HG03378 (cell line): ENCODE measurements around the gene NUP205.

Experiments used
- ATAC-seq: cut with Tn5 transposase; IDR thresholded peaks from one replicate; pipeline ENCODE4 v1.9.1; 2021; ENCODE audit warnings: mild to moderate bottlenecking, moderate library complexity; ENCODE audit not compliant: unreplicated experiment

NUP205 gene

GRCh38 chr7:135541029-135541428 is 16.7 kb upstream of the NUP205 start:
- ATAC-seq: no peak

- ATAC-seq: no peak
Observed at GRCh38 chr7:135550196-135550595, 7.5 kb upstream of the NUP205 start.

GRCh38 chr7:135552148-135552547 is 5.6 kb upstream of the NUP205 start:
- ATAC-seq: no peak

- no peak for ATAC-seq
Observed at GRCh38 chr7:135553346-135553745, 4.4 kb upstream of the NUP205 start.

- peak; percentile 69 for ATAC-seq
Observed at GRCh38 chr7:135558337-135558767, 635 bp downstream of the NUP205 start.

GRCh38 chr7:135558881-135559280 is 1.2 kb downstream of the NUP205 start:
- ATAC-seq: no peak

- no peak for ATAC-seq
Observed at GRCh38 chr7:135560631-135561030, 2.9 kb downstream of the NUP205 start.

- no peak for ATAC-seq
Observed at GRCh38 chr7:135562720-135563119, 5.0 kb downstream of the NUP205 start.

GRCh38 chr7:135571834-135572233 is 14.1 kb downstream of the NUP205 start:
- ATAC-seq: no peak

GRCh38 chr7:135573541-135573940 is 15.8 kb downstream of the NUP205 start:
- ATAC-seq: no peak

GRCh38 chr7:135575296-135575695 is 17.6 kb downstream of the NUP205 start:
- peak; percentile 61 for ATAC-seq

GRCh38 chr7:135578569-135578968 is 20.9 kb downstream of the NUP205 start:
- no peak for ATAC-seq

- ATAC-seq: no peak
Observed at GRCh38 chr7:135584362-135585353, 26.9 kb downstream of the NUP205 start.

- ATAC-seq: no peak
Observed at GRCh38 chr7:135597181-135597925, 39.6 kb downstream of the NUP205 start.

GRCh38 chr7:135597926-135598305 is 40.2 kb downstream of the NUP205 start:
- no peak for ATAC-seq

- ATAC-seq: no peak
Observed at GRCh38 chr7:135599471-135599870, 41.8 kb downstream of the NUP205 start.

GRCh38 chr7:135600226-135600625 is 42.5 kb downstream of the NUP205 start:
- ATAC-seq: no peak

- no peak for ATAC-seq
Observed at GRCh38 chr7:135601182-135601581, 43.5 kb downstream of the NUP205 start.

GRCh38 chr7:135602304-135602703 is 44.6 kb downstream of the NUP205 start:
- no peak for ATAC-seq

- ATAC-seq: no peak
Observed at GRCh38 chr7:135616136-135616535, 58.4 kb downstream of the NUP205 start.

GRCh38 chr7:135617781-135618180 is 60.1 kb downstream of the NUP205 start:
- no peak for ATAC-seq

- no peak for ATAC-seq
Observed at GRCh38 chr7:135618510-135618909, 60.8 kb downstream of the NUP205 start.
